H9 (cell line): ENCODE results near the gene ABTB1. TPM values are rescaled to one million over a fixed set of nuclear protein-coding genes. Genes with fewer than 3 reads are reported as not detected.

Experiments
- DNase-seq: peaks from one replicate; pipeline ENCODE4 v3.0.0-alpha.2; 2017
- H2AFZ ChIP-seq: one replicate; pipeline ENCODE4 v1.6.1; 2013; ENCODE audit warnings: mild to moderate bottlenecking, low read length, control low read depth, moderate library complexity
- H2AK5ac ChIP-seq: 2 replicates; pipeline ENCODE4 v1.6.1; 2013; ENCODE audit warnings: low read length, control low read depth, mixed read lengths; ENCODE audit not compliant: insufficient read length
- H2BK120ac ChIP-seq: one replicate; pipeline ENCODE4 v1.6.1; 2013; ENCODE audit warnings: low read depth, mild to moderate bottlenecking, low read length, control low read depth, inconsistent platforms; ENCODE audit not compliant: poor library complexity, severe bottlenecking
- H2BK12ac ChIP-seq: 2 replicates; pipeline ENCODE4 v1.6.1; 2013; ENCODE audit warnings: low read length, control low read depth, mixed read lengths, low read depth; ENCODE audit not compliant: insufficient read length
- H2BK15ac ChIP-seq: 2 replicates; pipeline ENCODE4 v1.6.1; 2013; ENCODE audit warnings: low read depth, low read length, control low read depth
- H2BK20ac ChIP-seq: one replicate; pipeline ENCODE4 v1.6.1; 2013; ENCODE audit warnings: low read depth, mild to moderate bottlenecking, low read length, control low read depth, inconsistent platforms; ENCODE audit not compliant: poor library complexity, severe bottlenecking
- H2BK5ac ChIP-seq: 2 replicates; pipeline ENCODE4 v1.6.1; 2013; ENCODE audit warnings: low read length, control low read depth, mixed read lengths; ENCODE audit not compliant: insufficient read length
- H3K14ac ChIP-seq: 2 replicates; pipeline ENCODE4 v1.6.1; 2013; ENCODE audit warnings: low read length, control low read depth; ENCODE audit not compliant: insufficient read depth
- H3K18ac ChIP-seq: 2 replicates; pipeline ENCODE4 v1.6.1; 2013; ENCODE audit warnings: low read depth, mild to moderate bottlenecking, mixed read lengths, low read length, control low read depth; ENCODE audit not compliant: insufficient read length
- H3K23ac ChIP-seq: 2 replicates; pipeline ENCODE4 v1.6.1; 2013; ENCODE audit warnings: low read length, control low read depth, mixed read lengths, low read depth; ENCODE audit not compliant: insufficient read length
- H3K23me2 ChIP-seq: 2 replicates; pipeline ENCODE4 v1.6.1; 2013; ENCODE audit warnings: low read depth, mild to moderate bottlenecking, mixed read lengths, low read length, control low read depth; ENCODE audit not compliant: insufficient read length, poor library complexity, severe bottlenecking
- H3K27ac ChIP-seq: 2 replicates; pipeline ENCODE4 v1.5.1; 2013; ENCODE audit warnings: low read length, control low read depth, mixed read lengths, low read depth; ENCODE audit not compliant: insufficient read length
- H3K27me3 ChIP-seq: 2 replicates; pipeline ENCODE4 v1.6.1; 2013; ENCODE audit warnings: low read length, control low read depth, inconsistent platforms; ENCODE audit not compliant: insufficient read depth
- H3K4ac ChIP-seq: 2 replicates; pipeline ENCODE4 v1.6.1; 2013; ENCODE audit warnings: low read depth, mild to moderate bottlenecking, control low read depth, inconsistent platforms, low read length, moderate library complexity
- H3K4me1 ChIP-seq: 2 replicates; pipeline ENCODE4 v1.6.1; 2013; ENCODE audit warnings: low read length, control low read depth, inconsistent platforms; ENCODE audit not compliant: insufficient read depth
- H3K4me2 ChIP-seq: 2 replicates; pipeline ENCODE4 v1.6.1; 2013; ENCODE audit warnings: low read length, control low read depth, mixed read lengths; ENCODE audit not compliant: insufficient read length, insufficient read depth
- H3K56ac ChIP-seq: 2 replicates; pipeline ENCODE4 v1.6.1; 2013; ENCODE audit warnings: low read depth, mild to moderate bottlenecking, mixed read lengths, low read length, control low read depth; ENCODE audit not compliant: insufficient read length
- H3K79me1 ChIP-seq: 2 replicates; pipeline ENCODE4 v1.6.1; 2013; ENCODE audit warnings: low read depth, mild to moderate bottlenecking, moderate library complexity, low read length, control low read depth, inconsistent platforms; ENCODE audit not compliant: insufficient read depth, poor library complexity, severe bottlenecking
- H3K79me2 ChIP-seq: 2 replicates; pipeline ENCODE4 v1.6.1; 2013; ENCODE audit warnings: low read length, control low read depth, inconsistent platforms; ENCODE audit not compliant: insufficient read depth
- H3K9ac ChIP-seq: 2 replicates; pipeline ENCODE4 v1.6.1; 2013; ENCODE audit warnings: low read length, control low read depth, mixed read lengths; ENCODE audit not compliant: insufficient read length; ENCODE audit errors: extremely low read depth
- H3K9me3 ChIP-seq: one replicate; pipeline ENCODE4 v1.6.1; 2013; ENCODE audit warnings: low read depth, low read length, inconsistent platforms; ENCODE audit not compliant: control insufficient read depth
- H3T11ph ChIP-seq: one replicate; pipeline ENCODE4 v1.6.1; 2013; ENCODE audit warnings: mild to moderate bottlenecking, low read length, control low read depth, inconsistent platforms
- H4K20me1 ChIP-seq: one replicate; pipeline ENCODE4 v1.6.1; 2013; ENCODE audit not compliant: control insufficient read depth, insufficient read length, insufficient read depth
- H4K5ac ChIP-seq: 2 replicates; pipeline ENCODE4 v1.6.1; 2013; ENCODE audit warnings: low read depth, mild to moderate bottlenecking, mixed read lengths, low read length, control low read depth; ENCODE audit not compliant: insufficient read length
- H4K8ac ChIP-seq: replicated peaks from 2 replicates; pipeline ENCODE4 v1.6.1; 2013; ENCODE audit warnings: low read length, control low read depth, mixed read lengths, low read depth; ENCODE audit not compliant: insufficient read length
- H4K91ac ChIP-seq: 2 replicates; pipeline ENCODE4 v1.6.1; 2013; ENCODE audit warnings: low read depth, mild to moderate bottlenecking, moderate library complexity, mixed read lengths, low read length, control low read depth; ENCODE audit not compliant: insufficient read length
- H3K27ac Mint-ChIP-seq, 3 experiments: 2 replicates in 2 of 3; 3 replicates in 1 of 3; pipeline ENCODE4 v1.8.0; 2020 to 2021; ENCODE audit warnings: mixed read lengths in 3 of 3, mild to moderate bottlenecking in 1 of 3, moderate library complexity in 1 of 3
- H3K27me3 Mint-ChIP-seq: 2 replicates; pipeline ENCODE4 v1.8.0; 2021; ENCODE audit warnings: low read depth, mild to moderate bottlenecking, moderate library complexity, mixed read lengths
- H3K36me3 Mint-ChIP-seq, 3 experiments: 2 replicates in 2 of 3; 3 replicates in 1 of 3; pipeline ENCODE4 v1.8.0; 2020 to 2021; ENCODE audit warnings: low read depth in 3 of 3, mixed read lengths in 3 of 3; ENCODE audit not compliant: insufficient read depth in 1 of 3
- H3K4me1 Mint-ChIP-seq, 2 experiments: 2 replicates each; pipeline ENCODE4 v1.8.0; 2020; ENCODE audit warnings: mixed read lengths in 2 of 2
- H3K4me3 Mint-ChIP-seq, 2 experiments: 2 replicates in 1 of 2; 3 replicates in 1 of 2; pipeline ENCODE4 v1.8.0; 2020 to 2021; ENCODE audit warnings: mild to moderate bottlenecking in 2 of 2, mixed read lengths in 2 of 2, moderate library complexity in 1 of 2
- H3K9me3 Mint-ChIP-seq, 2 experiments: 2 replicates in 1 of 2; 3 replicates in 1 of 2; pipeline ENCODE4 v1.8.0; 2020; ENCODE audit warnings: mild to moderate bottlenecking in 2 of 2, mixed read lengths in 2 of 2, moderate library complexity in 1 of 2
- WGBS: extraction: QIAGEN DNeasy Blood & Tissue Kit; methylation state at CpG from one replicate; pipeline ENCODE4 v1.1.7; 2013; ENCODE audit warnings: missing lambda C conversion rate, low lambda C conversion rate, mixed read lengths; ENCODE audit not compliant: insufficient read length; ENCODE audit errors: extremely low coverage; 5-methylcytosine and 5-hydroxymethylcytosine counted together
- total RNA-seq: library from RNA; stranded (reverse); gene quantifications from 2 replicates; pipeline ENCODE4 v1.2.1, GENCODE V29; 2021
- TF ChIP-seq, protein P1 (sequence below): fragments of 200-600 bp; sonication (generic); conservative IDR thresholded peaks from 3 replicates; pipeline ENCODE4 v1.8.0; 2021; ENCODE audit warnings: antibody characterized with exemption, mild to moderate bottlenecking

ABTB1 gene
- total RNA-seq, 1 experiment from 2014 or later: 6.2 TPM

DNA sequence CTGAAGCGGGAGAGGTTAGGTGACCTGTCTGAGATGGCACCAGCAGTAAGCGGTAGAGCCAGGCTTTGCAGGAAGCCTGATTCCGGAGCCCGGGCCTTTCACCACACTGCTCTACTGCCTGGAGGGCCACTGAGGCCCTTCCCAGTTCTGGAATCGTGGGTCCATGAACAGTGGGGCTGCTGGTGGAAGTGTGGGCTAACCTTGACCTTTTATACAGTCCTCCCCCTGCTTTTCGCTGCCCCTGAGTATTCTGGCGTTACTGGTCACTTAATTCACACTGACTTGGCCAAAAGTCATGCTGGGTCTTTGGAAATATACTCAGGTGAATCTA lies 2.6 kb upstream of the ABTB1 start:
- H3K9ac ChIP-seq: no peak overlapping the region
- H3K27ac Mint-ChIP-seq: 0 out of 7 replicates have a peak overlapping the region, but pooled peaks of 1 of the 3 experiments have one; percentile 42
- no peak overlapping the region for H2BK12ac ChIP-seq
- H3K27ac ChIP-seq: no peak overlapping the region
- H2BK20ac ChIP-seq: no peak overlapping the region
- no peak overlapping the region for H2BK120ac ChIP-seq
- no peaks in the 10 kb centered on the region for H3K79me1 ChIP-seq
- H3K4me2 ChIP-seq: no peak overlapping the region
- no peak overlapping the region for H2AFZ ChIP-seq
- no peak overlapping the region for H3K56ac ChIP-seq
- H2AK5ac ChIP-seq: no peak overlapping the region
- H3K79me2 ChIP-seq: no peaks in the 10 kb centered on the region
- H4K91ac ChIP-seq: no peak overlapping the region
- peaks cover 10% of the 10 kb centered on the region for H3K23me2 ChIP-seq
- no CpG with 5 or more reads among the region's 7 CpGs for WGBS
- no peak overlapping the region for H4K5ac ChIP-seq
- H3K4me3 Mint-ChIP-seq: no peak overlapping the region
- no peaks in the 10 kb centered on the region for H3K27me3 ChIP-seq
- TF ChIP-seq, protein P1, sequence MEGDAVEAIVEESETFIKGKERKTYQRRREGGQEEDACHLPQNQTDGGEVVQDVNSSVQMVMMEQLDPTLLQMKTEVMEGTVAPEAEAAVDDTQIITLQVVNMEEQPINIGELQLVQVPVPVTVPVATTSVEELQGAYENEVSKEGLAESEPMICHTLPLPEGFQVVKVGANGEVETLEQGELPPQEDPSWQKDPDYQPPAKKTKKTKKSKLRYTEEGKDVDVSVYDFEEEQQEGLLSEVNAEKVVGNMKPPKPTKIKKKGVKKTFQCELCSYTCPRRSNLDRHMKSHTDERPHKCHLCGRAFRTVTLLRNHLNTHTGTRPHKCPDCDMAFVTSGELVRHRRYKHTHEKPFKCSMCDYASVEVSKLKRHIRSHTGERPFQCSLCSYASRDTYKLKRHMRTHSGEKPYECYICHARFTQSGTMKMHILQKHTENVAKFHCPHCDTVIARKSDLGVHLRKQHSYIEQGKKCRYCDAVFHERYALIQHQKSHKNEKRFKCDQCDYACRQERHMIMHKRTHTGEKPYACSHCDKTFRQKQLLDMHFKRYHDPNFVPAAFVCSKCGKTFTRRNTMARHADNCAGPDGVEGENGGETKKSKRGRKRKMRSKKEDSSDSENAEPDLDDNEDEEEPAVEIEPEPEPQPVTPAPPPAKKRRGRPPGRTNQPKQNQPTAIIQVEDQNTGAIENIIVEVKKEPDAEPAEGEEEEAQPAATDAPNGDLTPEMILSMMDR: no peak
- no peaks in the 10 kb centered on the region for H3K9me3 ChIP-seq
- no peak overlapping the region for H2BK5ac ChIP-seq
- H3T11ph ChIP-seq: no peak overlapping the region
- no peak overlapping the region for H3K18ac ChIP-seq
- peaks cover 5 to 16% (median 9%) of the 10 kb centered on the region in 3 experiments for H3K36me3 Mint-ChIP-seq
- DNase-seq: no peak
- H3K4ac ChIP-seq: no peak overlapping the region
- no peaks in the 10 kb centered on the region for H4K20me1 ChIP-seq
- no peak overlapping the region for H3K14ac ChIP-seq
- no peak overlapping the region for H3K23ac ChIP-seq
- no peaks in the 10 kb centered on the region for H3K9me3 Mint-ChIP-seq
- no peak overlapping the region for H4K8ac ChIP-seq
- H3K4me1 Mint-ChIP-seq: peaks cover 10 to 12% of the 10 kb centered on the region in 2 experiments
- H3K4me1 ChIP-seq: no peaks in the 10 kb centered on the region
- H2BK15ac ChIP-seq: no peak overlapping the region
- H3K27me3 Mint-ChIP-seq: peaks cover 7% of the 10 kb centered on the region
